Measurements from ENCODE around the gene SOX5.

SOX5 gene

GRCh38 chr12:23949348-23950209, at the start of gene SOX5:
SOX5 (minus strand) TSS chr12:23949670; CDS start chr12:23949601, 69 bp downstream.
- no peak for DNase-seq

- DNase-seq, result no peak
These were observed 37.6 kb upstream of the SOX5 start for GRCh38 chr12:23987046-23987445.

DNA sequence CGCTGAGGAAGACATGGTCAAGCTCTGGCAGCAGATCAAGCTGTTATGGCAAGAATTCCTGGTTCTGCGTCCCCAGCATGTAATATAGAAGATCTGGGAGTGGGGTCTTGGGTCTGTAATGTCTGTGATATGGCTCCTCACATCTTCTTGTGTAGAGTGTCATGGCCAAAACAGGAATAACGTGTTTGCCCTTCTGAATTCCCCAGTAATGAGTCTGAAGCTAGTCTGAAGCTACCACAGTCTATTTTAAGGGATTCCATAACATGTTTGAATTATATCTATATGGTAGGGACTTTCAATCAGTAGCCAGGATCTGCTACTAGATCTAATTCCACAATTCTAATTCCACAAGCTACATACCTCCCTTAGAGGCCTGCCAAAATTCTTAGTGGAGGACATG, 31.4 kb upstream of the SOX5 start:
- no peak for DNase-seq

- no peak for DNase-seq
These were observed 15.3 kb upstream of the SOX5 start for GRCh38 chr12:23964812-23965211.

DNA sequence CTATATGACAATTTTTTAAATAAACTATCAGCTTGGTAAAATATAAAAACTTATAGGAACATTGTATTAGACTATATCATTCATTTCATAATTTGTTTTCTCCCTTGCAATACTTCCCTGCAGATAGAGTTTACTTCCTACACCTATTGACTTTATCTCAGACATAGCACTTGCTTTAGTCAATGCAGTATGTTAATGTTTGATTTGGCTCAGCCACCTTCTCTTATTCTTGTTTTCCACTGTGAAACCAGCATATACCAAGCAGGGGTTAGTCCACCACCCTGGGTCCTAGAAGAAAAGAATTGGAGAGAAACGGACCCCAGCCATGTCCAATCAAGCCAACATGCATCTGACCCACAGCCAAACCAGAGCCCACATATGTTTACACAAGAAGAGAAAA, 10.4 kb upstream of the SOX5 start:
- no peak for DNase-seq

DNA sequence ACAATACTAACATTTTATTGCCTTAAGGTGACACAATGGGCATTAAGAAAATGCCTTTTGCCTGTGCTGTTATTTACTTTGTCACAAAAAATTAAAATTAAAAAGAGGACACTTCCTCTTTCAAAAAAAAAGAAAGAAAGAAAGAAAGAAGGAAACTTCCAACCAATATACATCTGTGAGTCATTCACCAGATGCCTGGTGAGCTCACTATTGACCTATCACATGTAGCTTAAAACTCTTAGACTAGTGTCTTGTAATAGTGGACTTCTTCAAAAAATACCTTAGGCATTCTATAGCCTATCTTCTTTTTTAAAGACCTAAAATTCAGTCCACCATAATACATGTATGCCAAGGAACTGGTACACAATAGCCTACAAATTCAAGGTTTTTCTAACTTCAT, 4.9 kb upstream of the SOX5 start:
- DNase-seq, result no peak

DNA sequence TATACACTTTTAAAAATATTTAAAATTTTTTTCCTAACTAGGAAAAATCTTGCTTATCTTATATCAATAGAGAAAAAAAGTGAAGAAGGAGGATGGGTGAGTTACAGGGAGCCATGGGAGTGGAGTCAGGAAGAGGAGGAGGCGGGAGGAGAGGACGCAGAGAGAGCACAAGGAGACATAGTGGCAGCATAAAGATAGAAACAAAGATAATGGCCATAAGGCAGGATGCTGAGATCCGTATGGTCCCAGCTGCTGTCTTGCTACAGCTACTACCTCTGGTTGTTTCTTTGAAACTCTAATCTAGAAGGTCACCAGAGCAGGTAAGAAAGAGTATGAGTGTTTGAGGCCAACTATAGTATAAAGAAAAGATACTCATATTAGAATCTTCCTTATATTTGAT, 2.6 kb upstream of the SOX5 start:
- DNase-seq, result no peak

- no peak for DNase-seq
These were observed 1.4 kb upstream of the SOX5 start for GRCh38 chr12:23950775-23951451.

DNA sequence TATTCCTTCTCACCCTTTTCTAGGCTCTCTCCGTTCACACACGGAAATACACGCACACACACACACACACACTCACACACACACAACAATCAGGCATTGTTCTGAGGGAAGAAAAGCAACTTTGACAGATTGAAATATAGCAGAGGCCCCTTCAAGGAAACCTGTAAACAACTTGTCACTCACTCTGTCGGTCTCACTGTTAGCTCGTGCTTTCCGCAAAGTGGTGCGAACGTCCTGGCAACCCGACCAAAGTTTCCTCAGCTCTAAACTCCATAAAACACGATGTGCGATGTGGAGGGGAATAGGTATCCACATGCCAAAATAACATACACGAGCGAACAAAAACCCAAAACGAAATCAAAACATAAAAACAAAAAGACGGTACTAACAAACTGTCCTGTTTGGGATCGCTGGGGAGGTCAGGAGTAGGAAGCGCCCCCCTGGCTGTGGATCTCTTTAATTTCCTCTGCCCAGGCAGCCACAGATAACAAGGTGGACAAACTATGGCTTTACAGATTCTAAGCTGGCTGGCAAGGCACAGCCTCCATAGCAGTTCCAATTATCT, 822 bp upstream of the SOX5 start:
- no peak for DNase-seq

GRCh38 chr12:23948291-23948690, 1.2 kb downstream of the SOX5 start:
- no peak for DNase-seq

GRCh38 chr12:23947395-23947794, 2.1 kb downstream of the SOX5 start:
- no peak for DNase-seq

DNA sequence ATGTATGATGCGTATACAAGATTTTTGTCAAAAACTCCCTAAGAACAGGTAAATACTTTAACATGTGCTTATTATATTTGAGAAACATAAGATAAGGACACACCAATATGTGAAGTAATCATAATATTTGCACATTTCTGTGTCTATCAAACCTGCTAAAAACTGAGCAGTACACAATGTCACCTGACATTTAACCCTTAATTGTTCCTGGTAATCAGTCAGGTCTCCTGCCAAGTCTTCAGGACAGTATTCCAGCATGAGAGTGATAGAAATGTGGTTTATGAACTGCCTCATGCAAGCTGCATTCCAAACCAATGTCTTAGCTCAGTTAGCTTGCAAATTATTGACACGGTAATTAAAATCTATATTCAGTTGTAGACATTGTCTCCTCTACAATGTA, 4.2 kb downstream of the SOX5 start:
- DNase-seq, result no peak

DNA sequence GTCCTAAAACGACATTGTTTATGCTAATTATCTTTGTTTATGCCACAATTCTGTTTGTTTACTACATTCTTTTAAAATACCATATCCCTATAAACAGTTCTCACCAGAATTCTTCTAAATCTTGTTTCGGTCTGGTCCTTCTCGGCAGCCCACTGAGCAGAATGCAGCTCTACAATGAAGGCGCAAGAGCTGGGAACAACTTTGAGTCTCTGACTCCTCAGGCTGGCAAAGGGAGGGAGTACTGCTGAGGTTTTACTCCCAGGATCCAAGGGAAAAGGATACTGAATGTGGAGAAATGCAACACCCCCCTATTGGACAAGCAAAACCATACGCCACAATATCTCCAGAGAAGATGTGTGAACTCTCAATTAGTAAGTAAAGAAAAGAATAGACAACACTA, 5.4 kb downstream of the SOX5 start:
- DNase-seq, result no peak

- DNase-seq, result no peak
These were observed 6.6 kb downstream of the SOX5 start for GRCh38 chr12:23942841-23943240.

DNA sequence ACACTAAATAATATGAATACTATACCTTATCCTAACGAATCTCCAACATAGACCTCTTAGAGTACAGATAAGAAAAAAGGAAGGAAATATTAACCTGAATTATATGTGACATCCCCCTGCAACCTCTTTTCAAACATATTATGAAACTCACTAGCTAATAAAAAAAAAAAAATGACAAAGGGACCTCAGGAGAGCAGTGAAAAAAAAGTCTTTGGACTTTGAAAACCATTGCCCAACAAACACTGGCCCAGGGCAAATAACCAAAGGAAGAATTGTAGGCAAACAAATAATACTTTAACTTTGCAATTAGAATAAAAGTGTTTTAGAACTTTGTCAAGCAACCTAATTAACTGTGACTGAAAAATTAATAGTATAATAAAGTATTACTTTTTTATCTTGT, 7.7 kb downstream of the SOX5 start:
- no peak for DNase-seq

DNA sequence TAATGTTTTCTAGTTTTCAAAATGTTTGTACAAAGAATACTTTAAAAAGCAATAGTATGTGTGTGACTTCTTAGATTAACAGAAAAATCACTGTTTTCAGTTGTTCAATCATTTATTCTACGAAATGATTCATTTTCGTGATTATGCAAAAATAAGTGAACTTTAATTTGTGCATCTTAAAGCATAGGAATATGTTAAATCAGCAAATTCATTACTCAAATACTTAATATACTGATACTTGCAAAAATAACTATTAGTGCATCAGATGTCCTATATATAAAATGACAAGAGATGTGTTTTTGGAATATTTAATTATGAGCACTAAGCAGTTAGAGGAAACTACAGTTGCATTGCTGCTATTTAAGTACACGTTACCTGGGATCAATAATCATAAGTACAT, 11.0 kb downstream of the SOX5 start:
- no peak for DNase-seq

- no peak for DNase-seq
These were observed 18.3 kb downstream of the SOX5 start for GRCh38 chr12:23931176-23931575.

GRCh38 chr12:23930599-23930998, 18.9 kb downstream of the SOX5 start:
- DNase-seq, result no peak

DNA sequence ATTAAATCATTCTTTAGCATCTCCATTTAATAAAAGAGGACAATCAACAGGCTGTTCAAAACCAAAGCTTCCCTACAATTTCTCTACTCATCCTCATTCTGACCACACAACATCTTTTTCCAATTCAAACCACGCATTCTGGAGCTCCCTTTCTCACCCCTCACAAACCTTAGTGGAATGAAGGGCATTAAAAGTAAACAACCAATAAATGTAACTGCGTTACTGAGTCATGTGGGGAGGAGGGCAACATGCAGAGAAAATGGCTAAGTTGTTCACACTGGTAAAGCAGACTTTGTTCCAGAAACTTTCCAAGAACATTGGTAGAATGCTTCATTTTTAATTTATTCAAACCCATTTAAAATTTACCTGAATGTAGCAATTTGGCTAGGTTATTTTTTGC, 19.6 kb downstream of the SOX5 start:
- no peak for DNase-seq

- DNase-seq, result no peak
These were observed 21.6 kb downstream of the SOX5 start for GRCh38 chr12:23927907-23928306.

DNA sequence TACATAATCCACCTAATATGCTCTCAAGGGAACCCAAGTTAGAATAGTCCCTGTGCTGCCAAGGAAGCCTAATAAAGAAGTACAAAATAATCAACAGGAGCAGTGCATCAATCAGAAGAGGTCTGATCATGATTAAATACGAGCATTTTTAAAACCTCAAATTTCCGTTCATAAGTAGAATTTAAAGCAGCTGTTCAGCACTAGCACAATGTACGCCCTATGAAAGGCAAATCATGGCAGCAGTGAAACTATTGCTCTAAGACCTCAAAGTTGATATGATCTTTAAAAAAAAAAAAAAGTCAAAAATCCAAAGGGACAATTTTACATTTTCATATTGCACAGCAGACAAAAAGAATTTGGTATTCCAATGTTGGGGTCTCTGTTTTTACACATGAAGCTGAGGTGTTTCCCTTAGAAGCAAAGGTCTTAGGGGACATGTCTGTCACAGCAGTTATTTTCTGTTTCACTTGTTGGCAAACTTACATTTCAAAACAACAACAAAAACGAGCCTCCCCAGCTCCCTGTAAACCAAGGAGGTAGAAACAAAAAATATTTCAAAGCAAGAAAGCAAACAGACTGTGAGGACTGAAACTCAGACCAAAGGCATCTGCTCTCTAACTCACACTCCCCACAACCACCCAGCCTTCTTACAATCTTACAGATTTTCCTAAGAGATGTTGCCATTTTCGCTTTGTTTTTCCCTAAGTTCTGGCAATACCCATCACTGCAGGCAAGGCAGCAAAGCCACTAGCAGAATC, 28.2 kb downstream of the SOX5 start:
- no peak for DNase-seq

DNA sequence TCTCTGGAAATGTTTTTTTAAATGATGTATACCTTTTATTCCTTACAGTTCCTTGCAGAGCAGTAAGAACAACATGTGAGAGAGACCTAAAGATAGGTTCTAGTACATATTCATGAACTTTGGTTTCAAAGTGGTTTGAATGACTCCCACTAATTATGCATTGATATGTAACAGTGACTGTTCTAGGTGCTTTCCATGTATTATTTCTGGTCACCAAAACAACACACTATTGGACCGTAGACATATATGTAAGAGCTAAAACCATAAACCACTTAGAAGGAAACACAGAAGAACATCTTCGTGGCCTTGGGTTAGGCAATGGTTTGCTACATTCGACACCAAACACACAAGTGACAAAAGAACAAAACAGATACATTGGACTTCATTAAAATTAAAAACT, 37.9 kb downstream of the SOX5 start:
- DNase-seq, result no peak

DNA sequence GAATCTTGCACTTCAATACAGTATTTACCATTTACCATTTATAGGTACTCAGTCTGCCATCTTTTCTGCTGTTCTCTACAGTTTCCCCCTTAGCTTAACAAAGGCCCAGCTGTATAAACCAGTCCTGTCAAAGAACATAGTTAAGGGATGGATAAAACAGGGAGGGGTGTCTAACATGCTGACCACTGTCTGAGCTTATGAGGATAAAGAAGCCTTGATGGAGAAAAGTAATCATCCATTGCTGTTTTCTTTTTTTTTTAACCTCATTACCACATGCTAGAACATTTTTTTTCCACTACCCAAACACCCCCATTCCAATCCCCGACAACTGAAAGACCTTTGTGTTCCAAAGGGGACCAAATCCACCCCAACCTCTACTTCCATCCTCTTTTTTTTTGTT, 39.9 kb downstream of the SOX5 start:
- no peak for DNase-seq

- DNase-seq, result no peak
These were observed 43.1 kb downstream of the SOX5 start for GRCh38 chr12:23906329-23906728.
